ENCODE data around the gene NBEA.

DNA sequence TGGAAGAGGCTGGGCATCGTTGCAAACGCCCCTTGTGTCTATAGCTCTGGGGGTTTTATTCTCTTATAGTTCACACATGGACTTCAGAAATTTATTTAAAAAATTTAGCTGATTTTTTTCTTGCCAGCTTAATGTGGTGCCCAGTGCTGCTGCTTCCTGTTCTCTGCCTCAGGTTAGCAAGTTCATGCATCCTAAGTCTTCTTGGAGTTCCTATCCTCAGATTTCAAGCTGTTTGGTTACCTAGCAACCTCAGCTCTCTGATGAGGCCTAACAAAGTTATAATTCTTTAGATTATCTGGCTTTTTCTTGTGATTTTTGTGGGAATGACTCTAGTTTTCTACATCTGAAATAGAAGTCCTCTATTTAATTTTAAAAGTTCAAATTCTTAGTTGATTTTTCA lies 283.5 kb downstream of the NBEA start:
- TF ChIP-seq, protein P1, sequence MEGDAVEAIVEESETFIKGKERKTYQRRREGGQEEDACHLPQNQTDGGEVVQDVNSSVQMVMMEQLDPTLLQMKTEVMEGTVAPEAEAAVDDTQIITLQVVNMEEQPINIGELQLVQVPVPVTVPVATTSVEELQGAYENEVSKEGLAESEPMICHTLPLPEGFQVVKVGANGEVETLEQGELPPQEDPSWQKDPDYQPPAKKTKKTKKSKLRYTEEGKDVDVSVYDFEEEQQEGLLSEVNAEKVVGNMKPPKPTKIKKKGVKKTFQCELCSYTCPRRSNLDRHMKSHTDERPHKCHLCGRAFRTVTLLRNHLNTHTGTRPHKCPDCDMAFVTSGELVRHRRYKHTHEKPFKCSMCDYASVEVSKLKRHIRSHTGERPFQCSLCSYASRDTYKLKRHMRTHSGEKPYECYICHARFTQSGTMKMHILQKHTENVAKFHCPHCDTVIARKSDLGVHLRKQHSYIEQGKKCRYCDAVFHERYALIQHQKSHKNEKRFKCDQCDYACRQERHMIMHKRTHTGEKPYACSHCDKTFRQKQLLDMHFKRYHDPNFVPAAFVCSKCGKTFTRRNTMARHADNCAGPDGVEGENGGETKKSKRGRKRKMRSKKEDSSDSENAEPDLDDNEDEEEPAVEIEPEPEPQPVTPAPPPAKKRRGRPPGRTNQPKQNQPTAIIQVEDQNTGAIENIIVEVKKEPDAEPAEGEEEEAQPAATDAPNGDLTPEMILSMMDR (IDR thresholded peaks at IDR 0.05), result no peak
- TF ChIP-seq POLR2AphosphoS5 (IDR thresholded peaks at IDR 0.05; ENCODE audit: insufficient read depth in 1 of 2, low read depth in 1 of 2), result no peak
- no peak for TF ChIP-seq POLR2A (IDR thresholded peaks at IDR 0.05)

Data from vagina (tissue), 2 donors.